Left ventricle myocardium superior (tissue), 1 donor: Measurements from ENCODE around the gene ALKBH5. TPM values are rescaled to one million over a fixed set of nuclear protein-coding genes. Genes with fewer than 3 reads are reported as not detected.
"Not testable (repeated sequence)": the region's sequence is repeated elsewhere in the genome, so short reads cannot be mapped to it uniquely, and the experiment has no call there.

Experiments
- ATAC-seq: fragments of 200-7000 bp; cut with Tn5 transposase; one replicate; pipeline ENCODE4 v1.9.1; 2020; ENCODE audit warnings: mild to moderate bottlenecking, moderate library complexity
- DNase-seq: peaks from one replicate; pipeline ENCODE4 v3.0.0-alpha.2; 2020
- intact Hi-C: fragments of 100-400 bp; cut with micrococcal nuclease; formaldehyde crosslinking; loops from one replicate; pipeline ENCODE4 v1.11.0; 2022
- total RNA-seq: library from RNA; stranded (reverse); fragmentation: NEBNext Ultra II Directional; extraction: Animal tissue kit (Norgen Biotek cat#: 25700); gene quantifications from one replicate; pipeline ENCODE4 v1.2.1, GENCODE V29; 2021
- donor health status: DM: no; HTN: yes; CAD: no; lungs with severe emphysema.

The ALKBH5 gene
- total RNA-seq, 1 donor from 2014 or later = 197 TPM

- no peak for DNase-seq
- peak; percentile 7 for ATAC-seq
- intact Hi-C loops = no loop called here
Measured at GRCh38 chr17:18203308-18203707, 19.7 kb downstream of the ALKBH5 start.

GRCh38 chr17:18205861-18206260 is 22.2 kb downstream of the ALKBH5 start:
- ATAC-seq = peak; percentile 11
- DNase-seq = no peak
- intact Hi-C loops = no loop called here

GRCh38 chr17:18206962-18207361 is 23.3 kb downstream of the ALKBH5 start:
- intact Hi-C loops = no loop called here
- ATAC-seq = no peak
- no peak for DNase-seq

- ATAC-seq = no peak
- DNase-seq = no peak
- intact Hi-C loops = no loop called here
Measured at GRCh38 chr17:18208092-18208491, 24.5 kb downstream of the ALKBH5 start.

- no peak for DNase-seq
- ATAC-seq = no peak
- intact Hi-C loops = no loop called here
Measured at GRCh38 chr17:18213666-18214270, 30.1 kb downstream of the ALKBH5 start.

GRCh38 chr17:18216906-18217305 is 33.3 kb downstream of the ALKBH5 start:
- intact Hi-C loops = loop anchor here (5.0 kb wide), 2 partner anchors 75 to 95 kb away; partner anchors contain the start of gene TOP3A
- not testable (repeated sequence) for DNase-seq, ATAC-seq

GRCh38 chr17:18217412-18218015 is 33.9 kb downstream of the ALKBH5 start:
- DNase-seq (peak; percentile 85), ATAC-seq (peak; percentile 90)
- intact Hi-C loops = loop anchor here (5.0 kb wide), 2 partner anchors 75 to 95 kb away; partner anchors contain the start of gene TOP3A

- ATAC-seq (peak; percentile 41), DNase-seq (peak; percentile 52)
- intact Hi-C loops = loop anchor here (5.0 kb wide), 2 partner anchors 77 to 93 kb away; partner anchors contain the start of gene TOP3A
Measured at GRCh38 chr17:18218756-18219415, 35.3 kb downstream of the ALKBH5 start.

GRCh38 chr17:18224053-18224386 is 40.4 kb downstream of the ALKBH5 start:
- no peak for DNase-seq

GRCh38 chr17:18224387-18225120 is 40.9 kb downstream of the ALKBH5 start:
- DNase-seq (peak; percentile 64), ATAC-seq (peak; percentile 57)
- intact Hi-C loops = no loop called here

More at GRCh38 chr17:18224053-18224386, 40.4 kb downstream of the ALKBH5 start:
- no peak for ATAC-seq
- intact Hi-C loops = no loop called here

- DNase-seq = peak; percentile 99
- intact Hi-C loops = no loop called here
- ATAC-seq = peak; percentile 97
Measured at GRCh38 chr17:18225121-18225641, 41.6 kb downstream of the ALKBH5 start, which contains the start of gene LLGL1. Gene LLGL1, plus strand, starts transcription at chr17:18225635. Its CDS starts 48 bp downstream, at chr17:18225683.

GRCh38 chr17:18225642-18226283 is 42.1 kb downstream of the ALKBH5 start:
- ATAC-seq = no peak
- DNase-seq = no peak
- intact Hi-C loops = no loop called here

GRCh38 chr17:18226284-18226945 is 42.8 kb downstream of the ALKBH5 start:
- DNase-seq (no peak), ATAC-seq (no peak)
- intact Hi-C loops = no loop called here

GRCh38 chr17:18227635-18228034 is 44.0 kb downstream of the ALKBH5 start:
- ATAC-seq (no peak), DNase-seq (no peak)
- intact Hi-C loops = no loop called here

GRCh38 chr17:18228176-18228682 is 44.6 kb downstream of the ALKBH5 start:
- intact Hi-C loops = no loop called here

GRCh38 chr17:18229254-18229653 is 45.6 kb downstream of the ALKBH5 start:
- intact Hi-C loops = no loop called here
- ATAC-seq = no peak
- DNase-seq = no peak

More at GRCh38 chr17:18228176-18228682, 44.6 kb downstream of the ALKBH5 start:
- DNase-seq (no peak), ATAC-seq (no peak)

- no peak for ATAC-seq
- DNase-seq = no peak
- intact Hi-C loops = no loop called here
Measured at GRCh38 chr17:18229771-18230170, 46.1 kb downstream of the ALKBH5 start.
